HG03175 (cell line): ENCODE data around the gene DCXR.
"Not testable (repeated sequence)": the region's sequence is repeated elsewhere in the genome, so short reads cannot be mapped to it uniquely, and the experiment has no call there.

Experiments
- ATAC-seq: cut with Tn5 transposase; IDR thresholded peaks from one replicate; pipeline ENCODE4 v1.9.1; 2021; ENCODE audit warnings: mild to moderate bottlenecking, moderate library complexity; ENCODE audit not compliant: unreplicated experiment

DCXR gene

DNA sequence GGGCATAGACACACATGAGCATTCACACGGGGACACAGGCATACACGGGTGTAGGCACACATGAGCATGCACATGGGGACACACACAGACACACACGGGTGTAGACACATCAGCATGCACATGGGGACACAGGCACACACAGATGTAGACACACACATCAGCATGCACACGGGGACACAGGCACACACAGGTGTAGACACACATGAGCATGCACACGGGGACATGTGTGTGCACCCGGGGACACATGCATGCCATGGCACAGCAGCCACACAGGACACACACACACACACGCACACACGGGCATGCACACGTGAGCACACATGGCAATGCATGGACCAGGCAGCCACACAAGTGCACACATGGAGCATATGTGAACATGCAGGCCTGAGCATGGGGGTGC is 5.2 kb upstream of the DCXR start:
- ATAC-seq, result no peak

- ATAC-seq, result no peak
Observed at GRCh38 chr17:82041144-82041814, 3.8 kb upstream of the DCXR start.

DNA sequence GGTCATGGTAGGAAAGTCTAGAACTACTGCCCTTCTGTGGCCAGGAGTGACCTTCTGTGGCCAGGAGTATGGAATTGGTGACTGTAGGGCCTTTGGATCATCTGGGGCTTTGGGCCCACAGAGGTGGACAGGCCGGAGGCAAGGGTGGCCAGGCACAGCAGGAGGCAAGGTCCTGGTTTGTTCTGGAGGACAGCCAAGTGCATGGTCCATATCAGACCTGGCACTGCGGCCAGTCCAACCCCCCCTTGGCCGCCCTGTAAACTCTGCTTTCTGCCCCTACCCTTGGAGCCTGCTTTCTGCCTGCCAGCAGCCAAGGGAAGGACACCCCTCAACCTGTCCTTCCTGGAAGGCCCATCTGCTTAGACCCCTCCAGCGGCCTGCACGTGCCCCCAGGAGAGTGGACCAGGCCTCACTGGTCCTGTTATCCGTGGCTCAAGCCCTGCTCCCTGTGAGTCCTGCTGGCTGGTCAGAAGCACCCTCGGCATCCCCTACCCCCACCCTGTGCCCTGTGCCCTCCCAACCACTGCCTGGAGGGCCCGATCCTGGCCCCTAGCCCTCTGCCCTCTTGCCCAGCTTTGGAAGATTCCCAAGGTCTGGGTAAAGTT is 2.3 kb upstream of the DCXR start:
- ATAC-seq, result no peak

DNA sequence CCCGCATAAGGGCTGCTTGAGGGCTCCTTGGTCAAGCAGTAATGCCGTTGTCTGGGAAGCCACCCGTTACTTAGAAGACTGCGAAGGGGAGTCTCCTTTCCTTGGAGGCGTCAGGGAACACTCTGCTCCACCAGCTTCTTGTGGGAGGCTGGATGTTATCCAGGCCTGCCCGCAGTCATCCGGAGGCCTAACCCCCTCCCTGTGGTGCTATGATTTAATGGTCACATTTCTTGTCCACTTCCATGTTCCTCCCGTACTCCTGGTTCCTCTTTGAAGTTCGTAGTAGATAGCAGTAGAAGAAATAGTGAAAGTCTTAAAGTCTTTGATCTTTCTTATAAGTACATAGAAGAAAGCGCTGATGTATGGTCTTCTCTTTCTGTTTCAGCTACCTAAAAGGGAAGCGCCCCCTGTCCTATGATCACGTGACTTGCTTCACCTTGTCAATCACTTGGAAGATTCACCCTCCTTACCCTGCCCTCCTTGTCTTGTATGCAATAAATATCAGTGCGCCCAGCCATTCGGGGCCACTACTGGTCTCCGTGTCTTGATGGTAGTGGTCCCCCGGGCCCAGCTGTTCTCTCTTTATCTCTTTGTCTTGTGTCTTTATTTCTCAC is 1.4 kb upstream of the DCXR start:
- not testable (repeated sequence) for ATAC-seq

- no peak for ATAC-seq
Observed at GRCh38 chr17:82037889-82038195, 345 bp upstream of the DCXR start.

GRCh38 chr17:82036634-82037091 is 834 bp downstream of the DCXR start:
- no peak for ATAC-seq

- no peak for ATAC-seq
Observed at GRCh38 chr17:82035956-82036633, 1.4 kb downstream of the DCXR start.

- no peak for ATAC-seq
Observed at GRCh38 chr17:82035488-82035887, 2.0 kb downstream of the DCXR start.

DNA sequence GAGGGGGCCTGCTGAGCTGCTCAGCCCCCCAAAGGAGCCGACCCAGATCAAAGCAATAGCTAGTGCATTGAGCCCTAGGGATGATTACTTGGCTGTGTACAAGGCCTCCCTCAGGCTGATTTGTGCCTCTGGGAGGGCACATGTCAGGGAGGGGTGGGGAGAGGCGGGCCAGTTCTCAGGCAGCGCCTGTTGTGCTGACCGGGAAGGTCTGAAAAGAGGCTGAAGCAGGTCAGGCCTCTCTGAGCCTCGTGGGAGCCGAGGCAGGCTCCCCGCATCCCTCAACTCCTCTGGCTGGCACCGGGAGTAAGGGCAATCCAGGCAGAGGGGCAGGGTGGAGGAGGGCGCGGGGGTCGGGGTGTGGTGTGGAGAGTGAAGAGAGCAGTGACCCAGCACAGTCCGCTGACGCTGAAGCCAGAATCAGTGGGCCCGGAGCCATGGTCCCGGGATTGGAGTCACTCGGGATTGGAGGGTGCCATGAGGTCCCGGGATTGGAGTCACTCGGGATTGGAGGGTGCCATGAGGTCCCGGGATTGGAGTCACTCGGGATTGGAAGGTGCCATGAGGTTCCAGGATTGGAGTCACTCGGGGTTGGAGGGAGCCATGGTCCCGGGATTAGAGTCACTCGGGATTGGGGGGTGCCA is 3.0 kb downstream of the DCXR start:
- ATAC-seq, result no peak

- no peak for ATAC-seq
Observed at GRCh38 chr17:82033359-82034085, 4.0 kb downstream of the DCXR start.

GRCh38 chr17:82031885-82032627 is 5.4 kb downstream of the DCXR start:
- ATAC-seq, result no peak

DNA sequence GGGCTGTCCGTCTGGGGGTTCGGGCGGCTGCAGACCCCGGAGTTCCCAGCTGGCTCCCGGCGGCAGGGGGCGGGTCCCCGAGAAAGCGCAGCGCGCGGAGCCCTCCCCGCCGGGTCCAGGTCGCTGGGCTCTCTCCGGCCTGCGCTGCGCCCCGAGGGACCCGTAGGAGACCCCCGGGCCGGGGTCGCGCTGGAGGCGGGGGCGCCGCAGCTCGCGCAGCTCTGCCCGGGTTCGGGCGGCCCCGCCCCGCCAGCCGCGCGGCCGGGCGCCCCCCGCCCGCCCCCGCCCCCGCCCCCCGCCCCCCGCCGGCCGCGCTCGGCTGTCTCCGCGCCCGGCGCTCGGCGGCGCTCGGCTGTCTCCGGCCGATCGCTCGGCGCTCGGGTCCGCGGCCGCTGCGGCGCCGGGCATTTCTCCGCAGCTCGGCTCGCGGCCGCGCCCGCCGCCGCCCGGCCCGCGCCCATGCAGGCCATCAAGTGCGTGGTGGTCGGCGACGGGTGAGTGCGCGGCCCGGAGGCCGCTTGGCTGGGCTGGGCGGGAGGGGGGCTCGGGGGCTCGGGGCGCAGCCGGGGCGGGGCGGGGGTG is 6.1 kb downstream of the DCXR start, which contains the start of gene RAC3:
Gene RAC3, plus strand, starts transcription at position 376 of the 582 bp plus-strand sequence. Its CDS starts 84 bp downstream, at position 460.
- ATAC-seq, result no peak

- no peak for ATAC-seq
Observed at GRCh38 chr17:82030470-82031302, 6.8 kb downstream of the DCXR start.

DNA sequence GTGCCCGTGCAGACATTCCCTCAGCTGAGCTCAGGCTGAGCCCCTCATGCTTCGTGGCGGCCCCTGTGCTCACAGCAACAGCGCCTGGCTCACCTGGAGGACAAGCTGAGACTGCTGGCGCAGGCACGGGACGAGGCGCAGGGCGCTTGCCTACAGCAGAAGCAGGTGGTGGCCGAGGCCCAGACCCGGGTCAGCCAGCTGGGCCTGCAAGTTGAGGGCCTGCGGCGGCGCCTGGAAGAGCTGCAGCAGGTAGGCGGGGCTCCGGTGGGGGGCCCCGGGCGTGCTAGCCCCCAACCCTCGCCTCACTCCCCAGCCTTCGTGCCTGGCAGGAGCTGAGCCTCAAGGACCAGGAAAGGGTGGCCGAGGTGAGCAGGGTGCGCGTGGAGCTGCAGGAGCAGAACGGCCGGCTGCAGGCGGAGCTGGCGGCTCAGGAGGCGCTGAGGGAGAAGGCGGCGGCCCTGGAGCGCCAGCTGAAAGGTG is 7.5 kb downstream of the DCXR start:
- ATAC-seq, result no peak

DNA sequence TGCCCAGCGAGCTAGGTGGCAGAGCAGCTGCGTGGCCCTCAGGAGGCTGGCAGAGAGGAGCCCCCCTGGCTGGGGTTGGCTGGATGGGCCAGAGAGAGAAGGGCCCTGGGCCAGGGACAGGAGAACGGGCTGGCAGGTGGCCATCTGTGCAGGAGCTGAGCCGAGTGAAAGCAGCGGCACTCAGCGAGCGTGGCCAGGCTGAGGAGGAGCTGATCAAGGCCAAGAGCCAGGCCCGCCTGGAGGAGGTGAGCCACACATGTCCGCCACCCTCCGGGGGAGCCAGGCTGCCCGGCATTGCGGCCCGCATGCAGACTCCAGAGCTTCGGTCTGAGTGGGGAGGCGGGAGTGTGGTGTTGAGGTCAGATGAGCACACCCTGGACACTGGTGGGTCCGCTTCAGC is 8.1 kb downstream of the DCXR start:
- ATAC-seq, result no peak

GRCh38 chr17:82028966-82029365 is 8.5 kb downstream of the DCXR start:
- ATAC-seq, result no peak

GRCh38 chr17:82028246-82028645 is 9.3 kb downstream of the DCXR start:
- no peak for ATAC-seq

DNA sequence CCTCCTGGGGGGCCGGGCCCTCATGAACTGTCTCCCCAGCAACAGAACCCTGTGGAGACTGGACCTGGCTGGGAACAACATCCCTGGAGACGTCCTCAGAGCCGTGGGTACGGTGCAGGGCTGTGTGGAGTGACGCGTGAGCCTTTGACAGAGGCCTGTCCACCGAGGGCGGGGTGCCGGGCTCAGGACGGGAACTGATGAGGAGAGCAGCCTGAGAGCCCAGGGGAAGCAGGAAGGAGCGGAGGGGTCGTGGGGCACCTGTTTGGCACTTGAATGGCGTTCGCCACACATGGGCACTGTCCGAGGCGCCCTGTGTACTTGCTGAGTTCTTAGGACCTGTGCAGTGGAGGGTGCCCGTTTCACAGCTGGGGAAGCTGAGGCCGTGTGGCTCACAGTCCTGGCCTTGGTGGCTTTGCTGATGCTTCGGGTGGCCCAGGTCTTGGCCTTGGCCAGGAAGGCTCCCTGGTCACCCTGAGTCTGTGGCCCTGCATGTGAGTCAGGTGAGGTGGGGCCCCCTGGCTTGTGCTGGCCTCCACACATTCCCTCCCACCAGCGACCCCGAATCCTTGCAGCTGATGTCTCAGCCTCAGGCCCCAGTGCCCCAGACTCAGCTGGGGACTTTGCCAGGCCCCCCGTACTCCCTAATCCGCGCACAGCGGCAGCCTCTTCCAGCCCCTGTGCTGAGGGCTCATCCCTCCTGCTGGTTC is 11.9 kb downstream of the DCXR start:
- no peak for ATAC-seq
